Tibial nerve (tissue), 3 donors: ENCODE data around the gene MYMK.

Source experiments
- POLR2A ChIP-seq, 2 donors: fragments of 450-650 bp; IDR thresholded peaks; one replicate each; pipeline ENCODE4 v1.6.1; 2017; ENCODE audit warnings: antibody characterized with exemption in 2 of 2, mild to moderate bottlenecking in 2 of 2, moderate library complexity in 2 of 2
- TF ChIP-seq, protein P1 (sequence below), 5 experiments: fragments of 200-600 bp in 3 of 5; fragments of 450-650 bp in 2 of 5; sonication (generic) in 3 of 5; IDR thresholded peaks; one replicate each; pipeline ENCODE4 v1.5.1; 2016 to 2019; ENCODE audit warnings: antibody characterized with exemption in 5 of 5, mild to moderate bottlenecking in 3 of 5, moderate library complexity in 2 of 5

DNA sequence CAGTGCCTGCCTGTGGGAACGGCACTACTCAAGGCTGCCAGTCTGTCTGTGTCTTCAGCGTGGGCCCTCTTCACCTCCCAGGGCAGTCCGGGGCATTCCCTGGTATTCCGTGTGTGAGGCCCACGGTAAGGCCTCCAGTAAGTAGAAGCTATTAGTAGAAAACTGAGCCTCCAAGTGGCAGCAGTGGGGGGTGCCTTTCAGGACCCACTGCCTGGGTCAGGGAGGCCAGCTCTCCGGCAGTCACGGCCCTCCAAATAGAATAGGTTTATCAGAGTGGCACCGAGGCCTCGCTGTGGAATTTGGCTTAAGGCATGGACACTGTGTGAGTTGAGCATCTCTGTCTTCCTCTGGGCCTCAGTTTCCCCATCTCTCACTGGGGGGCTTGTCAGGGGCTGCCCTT is 32.8 kb upstream of the MYMK start:
- TF ChIP-seq, protein P1, sequence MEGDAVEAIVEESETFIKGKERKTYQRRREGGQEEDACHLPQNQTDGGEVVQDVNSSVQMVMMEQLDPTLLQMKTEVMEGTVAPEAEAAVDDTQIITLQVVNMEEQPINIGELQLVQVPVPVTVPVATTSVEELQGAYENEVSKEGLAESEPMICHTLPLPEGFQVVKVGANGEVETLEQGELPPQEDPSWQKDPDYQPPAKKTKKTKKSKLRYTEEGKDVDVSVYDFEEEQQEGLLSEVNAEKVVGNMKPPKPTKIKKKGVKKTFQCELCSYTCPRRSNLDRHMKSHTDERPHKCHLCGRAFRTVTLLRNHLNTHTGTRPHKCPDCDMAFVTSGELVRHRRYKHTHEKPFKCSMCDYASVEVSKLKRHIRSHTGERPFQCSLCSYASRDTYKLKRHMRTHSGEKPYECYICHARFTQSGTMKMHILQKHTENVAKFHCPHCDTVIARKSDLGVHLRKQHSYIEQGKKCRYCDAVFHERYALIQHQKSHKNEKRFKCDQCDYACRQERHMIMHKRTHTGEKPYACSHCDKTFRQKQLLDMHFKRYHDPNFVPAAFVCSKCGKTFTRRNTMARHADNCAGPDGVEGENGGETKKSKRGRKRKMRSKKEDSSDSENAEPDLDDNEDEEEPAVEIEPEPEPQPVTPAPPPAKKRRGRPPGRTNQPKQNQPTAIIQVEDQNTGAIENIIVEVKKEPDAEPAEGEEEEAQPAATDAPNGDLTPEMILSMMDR (IDR thresholded peaks at IDR 0.05), result no peak
- TF ChIP-seq POLR2A (IDR thresholded peaks at IDR 0.05), result no peak
